Esophagus muscularis mucosa (tissue), 4 donors: ENCODE measurements around the gene ARHGDIA.

Experiments
- CTCF ChIP-seq, 3 experiments: fragments of 200-600 bp in 2 of 3; fragments of 450-650 bp in 1 of 3; sonication (generic) in 2 of 3; IDR thresholded peaks; one replicate each; pipeline ENCODE4 v1.5.1; 2017 to 2019; ENCODE audit warnings: antibody characterized with exemption in 3 of 3, mild to moderate bottlenecking in 2 of 3, moderate library complexity in 1 of 3
- EP300 ChIP-seq: sonication (generic); formaldehyde crosslinking; IDR thresholded peaks from one replicate; pipeline ENCODE4 v1.6.1; 2017; ENCODE audit warnings: antibody characterized with exemption
- POLR2A ChIP-seq: fragments of 450-650 bp; IDR thresholded peaks from one replicate; pipeline ENCODE4 v1.6.1; 2017; ENCODE audit warnings: antibody characterized with exemption, moderate library complexity, mild to moderate bottlenecking, low read depth
- POLR2AphosphoS5 ChIP-seq, 2 donors: sonication (generic); formaldehyde crosslinking; IDR thresholded peaks; one replicate each; pipeline ENCODE4 v1.6.1; 2017; ENCODE audit warnings: antibody characterized with exemption in 2 of 2

GRCh38 chr17:81852237-81852636 lies 18.9 kb downstream of the ARHGDIA start:
- TF ChIP-seq POLR2AphosphoS5 (IDR thresholded peaks at IDR 0.05) (no peak), CTCF (IDR thresholded peaks at IDR 0.05) (no peak), POLR2A (no peak), EP300 (no peak)
